Activated T-helper 17 cell treated with anti-CD3 and anti-CD28 coated beads, Interleukin-2, amount 50 U/mL, for 72 hours (primary cell): ENCODE results near the gene NADK2. TPM values are rescaled to one million over a fixed set of nuclear protein-coding genes. Genes with fewer than 3 reads are reported as not detected.

Source experiments
- ATAC-seq: fragments of 150-1000 bp; cut with Tn5 transposase; replicated peaks from 2 replicates; pipeline ENCODE4 v1.10.0; 2021; ENCODE audit warnings: mild to moderate bottlenecking, moderate library complexity
- H3K27ac Mint-ChIP-seq: one replicate; pipeline ENCODE4 v1.8.0; 2022; ENCODE audit warnings: mixed read lengths
- H3K27me3 Mint-ChIP-seq: one replicate; pipeline ENCODE4 v1.8.0; 2022; ENCODE audit warnings: mixed read lengths
- H3K36me3 Mint-ChIP-seq: one replicate; pipeline ENCODE4 v1.8.0; 2022; ENCODE audit warnings: low read depth, mild to moderate bottlenecking, mixed read lengths
- H3K4me1 Mint-ChIP-seq: one replicate; pipeline ENCODE4 v1.8.0; 2022; ENCODE audit warnings: mixed read lengths
- H3K4me3 Mint-ChIP-seq: one replicate; pipeline ENCODE4 v1.8.0; 2022; ENCODE audit warnings: mild to moderate bottlenecking, mixed read lengths
- H3K9me3 Mint-ChIP-seq: one replicate; pipeline ENCODE4 v1.8.0; 2022; ENCODE audit warnings: mixed read lengths
- total RNA-seq, 2 donors: library from RNA; stranded (reverse); gene quantifications; one replicate each; pipeline ENCODE4 v1.2.3, GENCODE V29; 2022

The NADK2 gene
- total RNA-seq, 2 donors from 2014 or later: 7.2 to 11.0 TPM

GRCh38 chr5:36238502-36239295, 3.0 kb downstream of the NADK2 start:
- no peaks in the 10 kb centered on the region for H3K9me3 Mint-ChIP-seq
- no peaks in the 10 kb centered on the region for H3K36me3 Mint-ChIP-seq
- no peaks in the 10 kb centered on the region for H3K27me3 Mint-ChIP-seq
- no peak overlapping the region for H3K4me3 Mint-ChIP-seq
- H3K4me1 Mint-ChIP-seq: peaks cover 22% of the 10 kb centered on the region
- no peak overlapping the region for H3K27ac Mint-ChIP-seq
- ATAC-seq: no peak

GRCh38 chr5:36237751-36238150, 4.0 kb downstream of the NADK2 start:
- Mint-ChIP-seq H3K27me3 (no peaks in the 10 kb centered on the region), H3K4me3 (no peak overlapping the region), H3K27ac (no peak overlapping the region), H3K4me1 (peaks cover 19% of the 10 kb centered on the region), H3K9me3 (no peaks in the 10 kb centered on the region), H3K36me3 (no peaks in the 10 kb centered on the region)
- no peak for ATAC-seq

GRCh38 chr5:36236801-36237200, 4.9 kb downstream of the NADK2 start:
- no peak for ATAC-seq
- H3K27me3 Mint-ChIP-seq: no peaks in the 10 kb centered on the region
- H3K36me3 Mint-ChIP-seq: no peaks in the 10 kb centered on the region
- H3K9me3 Mint-ChIP-seq: no peaks in the 10 kb centered on the region
- peaks cover 19% of the 10 kb centered on the region for H3K4me1 Mint-ChIP-seq
- H3K27ac Mint-ChIP-seq: no peak overlapping the region
- no peak overlapping the region for H3K4me3 Mint-ChIP-seq

GRCh38 chr5:36232533-36232932, 9.2 kb downstream of the NADK2 start:
- H3K4me3 Mint-ChIP-seq: no peak overlapping the region
- no peaks in the 10 kb centered on the region for H3K27me3 Mint-ChIP-seq
- no peak for ATAC-seq
- no peak overlapping the region for H3K27ac Mint-ChIP-seq
- no peaks in the 10 kb centered on the region for H3K9me3 Mint-ChIP-seq
- H3K36me3 Mint-ChIP-seq: no peaks in the 10 kb centered on the region
- peaks cover 6% of the 10 kb centered on the region for H3K4me1 Mint-ChIP-seq

- no peak for ATAC-seq
- Mint-ChIP-seq H3K27ac (peak overlapping the region; percentile 5), H3K9me3 (no peaks in the 10 kb centered on the region), H3K4me3 (no peak overlapping the region), H3K4me1 (peaks cover 6% of the 10 kb centered on the region), H3K36me3 (no peaks in the 10 kb centered on the region), H3K27me3 (no peaks in the 10 kb centered on the region)
These were observed 11.5 kb downstream of the NADK2 start for GRCh38 chr5:36230151-36230790.

GRCh38 chr5:36228505-36228904, 13.2 kb downstream of the NADK2 start:
- Mint-ChIP-seq H3K9me3 (no peaks in the 10 kb centered on the region), H3K36me3 (no peaks in the 10 kb centered on the region), H3K27ac (no peak overlapping the region), H3K4me1 (peaks cover 6% of the 10 kb centered on the region), H3K27me3 (no peaks in the 10 kb centered on the region), H3K4me3 (no peak overlapping the region)
- ATAC-seq: no peak

- Mint-ChIP-seq H3K27me3 (no peaks in the 10 kb centered on the region), H3K9me3 (no peaks in the 10 kb centered on the region), H3K27ac (no peak overlapping the region), H3K4me1 (peaks cover 6% of the 10 kb centered on the region), H3K4me3 (no peak overlapping the region), H3K36me3 (no peaks in the 10 kb centered on the region)
- ATAC-seq: no peak
These were observed 14.7 kb downstream of the NADK2 start for GRCh38 chr5:36227046-36227445.

GRCh38 chr5:36222620-36223019, 19.1 kb downstream of the NADK2 start:
- Mint-ChIP-seq H3K27me3 (no peaks in the 10 kb centered on the region), H3K4me3 (no peak overlapping the region), H3K9me3 (no peaks in the 10 kb centered on the region), H3K27ac (no peak overlapping the region), H3K36me3 (peaks cover 37% of the 10 kb centered on the region), H3K4me1 (no peaks in the 10 kb centered on the region)
- ATAC-seq: no peak

- no peaks in the 10 kb centered on the region for H3K4me1 Mint-ChIP-seq
These were observed 23.7 kb downstream of the NADK2 start for GRCh38 chr5:36217988-36218387.

GRCh38 chr5:36217567-36217966, 24.2 kb downstream of the NADK2 start:
- Mint-ChIP-seq H3K27me3 (no peaks in the 10 kb centered on the region), H3K9me3 (no peaks in the 10 kb centered on the region), H3K36me3 (peaks cover 70% of the 10 kb centered on the region), H3K4me1 (no peaks in the 10 kb centered on the region), H3K27ac (no peak overlapping the region), H3K4me3 (no peak overlapping the region)
- ATAC-seq: no peak

More at GRCh38 chr5:36217988-36218387, 23.7 kb downstream of the NADK2 start:
- Mint-ChIP-seq H3K4me3 (no peak overlapping the region), H3K9me3 (no peaks in the 10 kb centered on the region), H3K27me3 (no peaks in the 10 kb centered on the region), H3K27ac (no peak overlapping the region), H3K36me3 (peaks cover 66% of the 10 kb centered on the region)
- no peak for ATAC-seq

- Mint-ChIP-seq H3K4me1 (no peaks in the 10 kb centered on the region), H3K36me3 (peaks cover 73% of the 10 kb centered on the region), H3K27me3 (no peaks in the 10 kb centered on the region), H3K9me3 (no peaks in the 10 kb centered on the region), H3K4me3 (no peak overlapping the region), H3K27ac (no peak overlapping the region)
- ATAC-seq: no peak
These were observed 25.8 kb downstream of the NADK2 start for GRCh38 chr5:36215910-36216309.

- Mint-ChIP-seq H3K27me3 (no peaks in the 10 kb centered on the region), H3K9me3 (no peaks in the 10 kb centered on the region), H3K27ac (no peak overlapping the region), H3K4me3 (no peak overlapping the region), H3K4me1 (no peaks in the 10 kb centered on the region), H3K36me3 (peaks cover 68% of the 10 kb centered on the region)
- ATAC-seq: no peak
These were observed 27.3 kb downstream of the NADK2 start for GRCh38 chr5:36214436-36214835.

GRCh38 chr5:36209664-36210063, 32.1 kb downstream of the NADK2 start:
- Mint-ChIP-seq H3K9me3 (no peaks in the 10 kb centered on the region), H3K36me3 (peaks cover 61% of the 10 kb centered on the region), H3K4me3 (no peak overlapping the region), H3K27ac (no peak overlapping the region), H3K4me1 (peaks cover 4% of the 10 kb centered on the region), H3K27me3 (no peaks in the 10 kb centered on the region)
- ATAC-seq: no peak

GRCh38 chr5:36208786-36209185, 32.9 kb downstream of the NADK2 start:
- H3K9me3 Mint-ChIP-seq: no peaks in the 10 kb centered on the region
- H3K4me1 Mint-ChIP-seq: peaks cover 4% of the 10 kb centered on the region
- H3K27me3 Mint-ChIP-seq: no peaks in the 10 kb centered on the region
- ATAC-seq: no peak
- peaks cover 58% of the 10 kb centered on the region for H3K36me3 Mint-ChIP-seq
- H3K27ac Mint-ChIP-seq: no peak overlapping the region
- H3K4me3 Mint-ChIP-seq: no peak overlapping the region

GRCh38 chr5:36206913-36207312, 34.8 kb downstream of the NADK2 start:
- H3K4me1 Mint-ChIP-seq: peaks cover 4% of the 10 kb centered on the region
- H3K27ac Mint-ChIP-seq: no peak overlapping the region
- no peaks in the 10 kb centered on the region for H3K27me3 Mint-ChIP-seq
- no peak overlapping the region for H3K4me3 Mint-ChIP-seq
- H3K36me3 Mint-ChIP-seq: peaks cover 56% of the 10 kb centered on the region
- no peaks in the 10 kb centered on the region for H3K9me3 Mint-ChIP-seq
- ATAC-seq: no peak
